Loucy (cell line): ENCODE measurements around the gene PTPRC.

Experiments used
- H2AFZ ChIP-seq: fragments of 200-600 bp; sonication (generic); 2 replicates; pipeline ENCODE4 v1.6.0; 2016; ENCODE audit warnings: antibody characterized with exemption, mild to moderate bottlenecking, low read length, moderate library complexity
- H3F3A ChIP-seq: fragments of 200-600 bp; 2 replicates; pipeline ENCODE4 v1.6.0; 2016; ENCODE audit warnings: antibody characterized with exemption, low read depth, mild to moderate bottlenecking
- H3K27me3 ChIP-seq: fragments of 200-600 bp; sonication (generic); 2 replicates; pipeline ENCODE4 v1.6.1; 2014; ENCODE audit warnings: low read length, mild to moderate bottlenecking; ENCODE audit not compliant: insufficient read depth, poor library complexity, severe bottlenecking
- H3K36me3 ChIP-seq: fragments of 200-600 bp; sonication (generic); 2 replicates; pipeline ENCODE4 v1.6.1; 2016; ENCODE audit warnings: low read length; ENCODE audit not compliant: insufficient read depth
- H3K4me1 ChIP-seq: fragments of 200-600 bp; sonication (generic); 2 replicates; pipeline ENCODE4 v1.5.1; 2014; ENCODE audit warnings: low read length, mild to moderate bottlenecking; ENCODE audit not compliant: insufficient read depth, poor library complexity, severe bottlenecking
- H3K4me2 ChIP-seq: fragments of 200-600 bp; sonication (generic); 2 replicates; pipeline ENCODE4 v1.6.0; 2014; ENCODE audit warnings: antibody characterized with exemption, low read length, low read depth, mild to moderate bottlenecking; ENCODE audit not compliant: poor library complexity, severe bottlenecking
- H3K4me3 ChIP-seq: fragments of 200-600 bp; sonication (generic); 2 replicates; pipeline ENCODE4 v1.5.1; 2014; ENCODE audit warnings: low read length, mild to moderate bottlenecking, mixed read lengths; ENCODE audit not compliant: poor library complexity, severe bottlenecking
- H3K79me2 ChIP-seq: fragments of 200-600 bp; sonication (generic); 2 replicates; pipeline ENCODE4 v1.6.1; 2014; ENCODE audit warnings: low read length; ENCODE audit not compliant: insufficient read depth
- H3K9ac ChIP-seq: fragments of 200-600 bp; sonication (generic); 2 replicates; pipeline ENCODE4 v1.6.0; 2014; ENCODE audit warnings: mild to moderate bottlenecking, low read depth, low read length, moderate library complexity; ENCODE audit not compliant: poor library complexity, severe bottlenecking
- H3K9me2 ChIP-seq: fragments of 200-600 bp; sonication (generic); replicated peaks from 2 replicates; pipeline ENCODE4 v1.6.1; 2016; ENCODE audit warnings: low read depth, low read length, mixed read lengths
- H3K9me3 ChIP-seq: fragments of 200-600 bp; sonication (generic); 2 replicates; pipeline ENCODE4 v1.6.1; 2014; ENCODE audit warnings: mild to moderate bottlenecking, antibody characterized with exemption, low read length, low read depth; ENCODE audit not compliant: insufficient read depth
- H4K20me1 ChIP-seq: fragments of 200-600 bp; sonication (generic); 2 replicates; pipeline ENCODE4 v1.6.0; 2014; ENCODE audit warnings: antibody characterized with exemption, low read length, mild to moderate bottlenecking; ENCODE audit not compliant: insufficient read depth, poor library complexity, severe bottlenecking
- CTCF ChIP-seq: fragments of 200-600 bp; sonication (generic); conservative IDR thresholded peaks from 2 replicates; pipeline ENCODE4 v1.5.1; 2014; ENCODE audit warnings: mild to moderate bottlenecking, antibody characterized with exemption, low read length
- EZH2phosphoT487 ChIP-seq: fragments of 200-600 bp; IDR thresholded peaks from 2 replicates; pipeline ENCODE4 v1.6.1; 2018; ENCODE audit warnings: antibody characterized with exemption, mild to moderate bottlenecking, moderate library complexity, borderline replicate concordance

Gene PTPRC

GRCh38 chr1:198640174-198640573 lies 1.3 kb downstream of the PTPRC start:
- peak overlapping the region; percentile 85 for H3K4me3 ChIP-seq
- H3K79me2 ChIP-seq: peaks cover 100% of the 10 kb centered on the region

GRCh38 chr1:198641501-198641900 lies 2.7 kb downstream of the PTPRC start:
- Histone ChIP-seq H3K4me2 (peak overlapping the region; percentile 95), H2AFZ (no peak overlapping the region), H3K79me2 (peaks cover 100% of the 10 kb centered on the region), H3K9ac (peak overlapping the region; percentile 97), H3K9me2 (no peaks in the 10 kb centered on the region), H3K4me3 (peak overlapping the region; percentile 85), H3K9me3 (no peaks in the 10 kb centered on the region), H3K4me1 (peaks cover 40% of the 10 kb centered on the region), H3K27me3 (peaks cover 10% of the 10 kb centered on the region), H3F3A (peaks cover 13% of the 10 kb centered on the region; the same call in 1 of the 2 replicates), H3K36me3 (peaks cover 37% of the 10 kb centered on the region), H4K20me1 (peaks cover 11% of the 10 kb centered on the region)
- TF ChIP-seq EZH2phosphoT487 (no peak), CTCF (no peak)

More at GRCh38 chr1:198640174-198640573, 1.3 kb downstream of the PTPRC start:
- Histone ChIP-seq H3K4me1 (peaks cover 46% of the 10 kb centered on the region), H3K9ac (peak overlapping the region; percentile 97), H3K9me3 (no peaks in the 10 kb centered on the region), H3F3A (peaks cover 13% of the 10 kb centered on the region; the same call in 1 of the 2 replicates), H3K9me2 (no peaks in the 10 kb centered on the region), H4K20me1 (peaks cover 11% of the 10 kb centered on the region), H2AFZ (no peak overlapping the region), H3K36me3 (peaks cover 24% of the 10 kb centered on the region), H3K4me2 (peak overlapping the region; percentile 95), H3K27me3 (peaks cover 10% of the 10 kb centered on the region)
- TF ChIP-seq CTCF (no peak), EZH2phosphoT487 (no peak)

- Histone ChIP-seq H3K4me3 (peak overlapping the region; percentile 85), H3K4me1 (peaks cover 40% of the 10 kb centered on the region), H2AFZ (no peak overlapping the region), H3K9me2 (no peaks in the 10 kb centered on the region), H4K20me1 (peaks cover 11% of the 10 kb centered on the region), H3K9ac (peak overlapping the region; percentile 97), H3K27me3 (peaks cover 10% of the 10 kb centered on the region), H3K36me3 (peaks cover 43% of the 10 kb centered on the region), H3K9me3 (no peaks in the 10 kb centered on the region), H3K79me2 (peaks cover 100% of the 10 kb centered on the region), H3F3A (peaks cover 9% of the 10 kb centered on the region; the same call in 1 of the 2 replicates), H3K4me2 (peak overlapping the region; percentile 95)
- TF ChIP-seq EZH2phosphoT487 (no peak), CTCF (no peak)
Observed at GRCh38 chr1:198641966-198642668, 3.3 kb downstream of the PTPRC start.
